Measurements from ENCODE around the gene NEDD8. TPM values are rescaled to one million over a fixed set of nuclear protein-coding genes. Genes with fewer than 3 reads are reported as not detected.

NEDD8 gene
- total RNA-seq, 1 experiment from 2014 or later = 178 TPM

DNA sequence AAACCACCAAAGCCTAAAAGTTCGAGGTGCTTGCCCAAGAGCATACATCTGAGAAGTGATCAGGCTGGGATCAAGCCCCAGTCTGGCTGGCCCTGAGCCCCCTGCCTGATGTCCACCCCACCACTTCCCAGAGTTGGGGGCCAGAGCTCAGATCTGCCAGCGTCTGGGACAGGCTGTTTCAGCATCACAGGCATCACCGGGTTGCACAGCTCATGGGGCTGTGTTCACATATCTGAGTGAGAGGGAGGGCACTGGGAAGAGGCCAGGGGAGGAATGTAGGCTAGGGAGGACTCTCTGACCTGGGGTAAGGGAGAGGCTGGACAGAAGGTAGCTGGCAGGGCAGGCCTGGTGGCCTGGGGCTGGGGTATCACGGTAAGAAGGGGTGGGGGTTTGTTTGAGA, 24.8 kb upstream of the NEDD8 start:
- TF ChIP-seq EZH2phosphoT487 (IDR thresholded peaks at IDR 0.05; ENCODE audit: borderline replicate concordance) (no peak), SIN3A (IDR thresholded peaks at IDR 0.05; ENCODE audit: low read depth) (no peak), EGR1 (IDR thresholded peaks at IDR 0.05; ENCODE audit: low read depth) (no peak), CBX3 (IDR thresholded peaks at IDR 0.05; ENCODE audit: low read depth) (no peak), YY1 (IDR thresholded peaks at IDR 0.05; ENCODE audit: extremely low read depth, insufficient replicate concordance, low read depth, low read length) (no peak), POLR2AphosphoS5 (IDR thresholded peaks at IDR 0.05; ENCODE audit: low read depth, low read length) (no peak), FOSL1 (IDR thresholded peaks at IDR 0.05; ENCODE audit: low read depth) (no peak), SRF (IDR thresholded peaks at IDR 0.05; ENCODE audit: low read depth) (no peak), CEBPB (IDR thresholded peaks at IDR 0.05; ENCODE audit: low read depth) (no peak), EZH2 (IDR thresholded peaks at IDR 0.05) (no peak), TCF7L2 (IDR thresholded peaks at IDR 0.05; ENCODE audit: borderline replicate concordance, extremely low read depth, insufficient read depth, insufficient read length) (no peak), JUND (IDR thresholded peaks at IDR 0.05) (no peak), ZFX (IDR thresholded peaks at IDR 0.05) (no peak), POLR2A (IDR thresholded peaks at IDR 0.05; ENCODE audit: borderline replicate concordance, extremely low read depth, insufficient read depth, insufficient read length) (no peak), RAD21 (IDR thresholded peaks at IDR 0.05; ENCODE audit: low read depth) (no peak)
- TF ChIP-seq, protein P1, sequence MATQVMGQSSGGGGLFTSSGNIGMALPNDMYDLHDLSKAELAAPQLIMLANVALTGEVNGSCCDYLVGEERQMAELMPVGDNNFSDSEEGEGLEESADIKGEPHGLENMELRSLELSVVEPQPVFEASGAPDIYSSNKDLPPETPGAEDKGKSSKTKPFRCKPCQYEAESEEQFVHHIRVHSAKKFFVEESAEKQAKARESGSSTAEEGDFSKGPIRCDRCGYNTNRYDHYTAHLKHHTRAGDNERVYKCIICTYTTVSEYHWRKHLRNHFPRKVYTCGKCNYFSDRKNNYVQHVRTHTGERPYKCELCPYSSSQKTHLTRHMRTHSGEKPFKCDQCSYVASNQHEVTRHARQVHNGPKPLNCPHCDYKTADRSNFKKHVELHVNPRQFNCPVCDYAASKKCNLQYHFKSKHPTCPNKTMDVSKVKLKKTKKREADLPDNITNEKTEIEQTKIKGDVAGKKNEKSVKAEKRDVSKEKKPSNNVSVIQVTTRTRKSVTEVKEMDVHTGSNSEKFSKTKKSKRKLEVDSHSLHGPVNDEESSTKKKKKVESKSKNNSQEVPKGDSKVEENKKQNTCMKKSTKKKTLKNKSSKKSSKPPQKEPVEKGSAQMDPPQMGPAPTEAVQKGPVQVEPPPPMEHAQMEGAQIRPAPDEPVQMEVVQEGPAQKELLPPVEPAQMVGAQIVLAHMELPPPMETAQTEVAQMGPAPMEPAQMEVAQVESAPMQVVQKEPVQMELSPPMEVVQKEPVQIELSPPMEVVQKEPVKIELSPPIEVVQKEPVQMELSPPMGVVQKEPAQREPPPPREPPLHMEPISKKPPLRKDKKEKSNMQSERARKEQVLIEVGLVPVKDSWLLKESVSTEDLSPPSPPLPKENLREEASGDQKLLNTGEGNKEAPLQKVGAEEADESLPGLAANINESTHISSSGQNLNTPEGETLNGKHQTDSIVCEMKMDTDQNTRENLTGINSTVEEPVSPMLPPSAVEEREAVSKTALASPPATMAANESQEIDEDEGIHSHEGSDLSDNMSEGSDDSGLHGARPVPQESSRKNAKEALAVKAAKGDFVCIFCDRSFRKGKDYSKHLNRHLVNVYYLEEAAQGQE (IDR thresholded peaks at IDR 0.05; ENCODE audit: low read depth) = no peak
- TF ChIP-seq, protein P2, sequence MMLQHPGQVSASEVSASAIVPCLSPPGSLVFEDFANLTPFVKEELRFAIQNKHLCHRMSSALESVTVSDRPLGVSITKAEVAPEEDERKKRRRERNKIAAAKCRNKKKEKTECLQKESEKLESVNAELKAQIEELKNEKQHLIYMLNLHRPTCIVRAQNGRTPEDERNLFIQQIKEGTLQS (IDR thresholded peaks at IDR 0.05) = no peak
- TF ChIP-seq, protein P3, sequence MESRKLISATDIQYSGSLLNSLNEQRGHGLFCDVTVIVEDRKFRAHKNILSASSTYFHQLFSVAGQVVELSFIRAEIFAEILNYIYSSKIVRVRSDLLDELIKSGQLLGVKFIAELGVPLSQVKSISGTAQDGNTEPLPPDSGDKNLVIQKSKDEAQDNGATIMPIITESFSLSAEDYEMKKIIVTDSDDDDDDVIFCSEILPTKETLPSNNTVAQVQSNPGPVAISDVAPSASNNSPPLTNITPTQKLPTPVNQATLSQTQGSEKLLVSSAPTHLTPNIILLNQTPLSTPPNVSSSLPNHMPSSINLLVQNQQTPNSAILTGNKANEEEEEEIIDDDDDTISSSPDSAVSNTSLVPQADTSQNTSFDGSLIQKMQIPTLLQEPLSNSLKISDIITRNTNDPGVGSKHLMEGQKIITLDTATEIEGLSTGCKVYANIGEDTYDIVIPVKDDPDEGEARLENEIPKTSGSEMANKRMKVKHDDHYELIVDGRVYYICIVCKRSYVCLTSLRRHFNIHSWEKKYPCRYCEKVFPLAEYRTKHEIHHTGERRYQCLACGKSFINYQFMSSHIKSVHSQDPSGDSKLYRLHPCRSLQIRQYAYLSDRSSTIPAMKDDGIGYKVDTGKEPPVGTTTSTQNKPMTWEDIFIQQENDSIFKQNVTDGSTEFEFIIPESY (IDR thresholded peaks at IDR 0.05; ENCODE audit: extremely low read depth, insufficient replicate concordance, low read length) = no peak
- TF ChIP-seq, protein P4, sequence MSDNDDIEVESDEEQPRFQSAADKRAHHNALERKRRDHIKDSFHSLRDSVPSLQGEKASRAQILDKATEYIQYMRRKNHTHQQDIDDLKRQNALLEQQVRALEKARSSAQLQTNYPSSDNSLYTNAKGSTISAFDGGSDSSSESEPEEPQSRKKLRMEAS (IDR thresholded peaks at IDR 0.05) = no peak
- no peak overlapping the region for H3K9ac ChIP-seq (ENCODE audit: low read length)
- no TSS peak for BruUV-seq (replicated peaks)
- H3K36me3 ChIP-seq (ENCODE audit: control insufficient read depth in 1 of 2, insufficient read depth in 2 of 2, low read length in 2 of 2) = no peaks in the 10 kb centered on the region; a peak in 1 of 4 replicates
- ChIA-PET CTCF (no interaction called here), POLR2A (no interaction called here), RAD21 (ENCODE audit: low non-redundant PET in 1 of 2, low total read pairs in 2 of 2, uncharacterized antibody in 2 of 2, unreplicated experiment in 2 of 2) (no interaction called here)
- H3K27ac ChIP-seq (ENCODE audit: low read depth, low read length) = no peak overlapping the region
- H3K9me3 ChIP-seq (ENCODE audit: control insufficient read depth in 1 of 2, insufficient read depth in 1 of 2, low read depth in 1 of 2, low read length in 2 of 2) = no peaks in the 10 kb centered on the region
- no peaks in the 10 kb centered on the region for H3K79me2 ChIP-seq (ENCODE audit: insufficient read depth, low read length)
- no peak overlapping the region for H2AFZ ChIP-seq (ENCODE audit: low read depth, low read length, poor library complexity, severe bottlenecking)
- DNase-seq (ENCODE audit: low read depth, low spot score) (no peak), ATAC-seq (no peak)
- no peaks in the 10 kb centered on the region for H4K20me1 ChIP-seq (ENCODE audit: insufficient read depth)
- H3K9me2 ChIP-seq (ENCODE audit: insufficient read depth) = no peaks in the 10 kb centered on the region
- peaks cover 10 to 15% of the 10 kb centered on the region in 2 experiments for H3K4me1 ChIP-seq (ENCODE audit: control insufficient read depth in 1 of 2, insufficient read depth in 2 of 2, low read length in 2 of 2)
- H3K4me2 ChIP-seq (ENCODE audit: low read length) = no peak overlapping the region
- intact Hi-C loops (cut with micrococcal nuclease) = no loop called here
- no peak overlapping the region for H3K4me3 ChIP-seq (replicated peaks in 1 of 2; ENCODE audit: low read depth in 1 of 2, low read length in 2 of 2)
- H3K27me3 ChIP-seq (ENCODE audit: insufficient read depth, low read length) = no peaks in the 10 kb centered on the region

Data from HCT116 (cell line).